Activated CD8-positive, alpha-beta memory T cell treated with anti-CD3 and anti-CD28 coated beads for 48 hours (primary cell): ENCODE measurements around the gene HOPX.
A peak's percentile ranks its signal among the peaks of the same experiment; 100 is the strongest.
"Not testable (repeated sequence)": the region's sequence is repeated elsewhere in the genome, so short reads cannot be mapped to it uniquely, and the experiment has no call there.

ENCODE experiments used
- DNase-seq, 3 experiments: peaks; one replicate each; pipeline ENCODE4 v3.0.0-alpha.2; 2020; ENCODE audit warnings: low read depth in 2 of 3, low spot score in 2 of 3

The HOPX gene

GRCh38 chr4:56655627-56656345 is 25.3 kb downstream of the HOPX start:
- peak in 1 of 3 experiments; percentile 40 for DNase-seq

GRCh38 chr4:56655209-56655626 is 25.9 kb downstream of the HOPX start:
- DNase-seq: peak in 1 of 3 experiments; percentile 40

GRCh38 chr4:56654238-56654632 is 26.9 kb downstream of the HOPX start:
- DNase-seq: no peak

GRCh38 chr4:56653461-56654237 is 27.4 kb downstream of the HOPX start:
- DNase-seq: no peak

GRCh38 chr4:56652196-56652595 is 28.9 kb downstream of the HOPX start:
- no peak for DNase-seq

- DNase-seq: no peak
These were observed 30.1 kb downstream of the HOPX start for GRCh38 chr4:56651056-56651350.

- no peak for DNase-seq
These were observed 30.6 kb downstream of the HOPX start for GRCh38 chr4:56650262-56651055.

- no peak for DNase-seq
These were observed 31.4 kb downstream of the HOPX start for GRCh38 chr4:56649445-56650261.

- no peak for DNase-seq
These were observed 32.3 kb downstream of the HOPX start for GRCh38 chr4:56648824-56649151.

GRCh38 chr4:56648021-56648823 is 32.9 kb downstream of the HOPX start:
- no peak for DNase-seq

- no peak for DNase-seq
These were observed 34.8 kb downstream of the HOPX start for GRCh38 chr4:56646341-56646740.

GRCh38 chr4:56643596-56643995 is 37.5 kb downstream of the HOPX start:
- no peak for DNase-seq

GRCh38 chr4:56641494-56642051 is 39.5 kb downstream of the HOPX start:
- DNase-seq: no peak

GRCh38 chr4:56640621-56641493 is 40.2 kb downstream of the HOPX start:
- no peak for DNase-seq

- no peak for DNase-seq
These were observed 43.3 kb downstream of the HOPX start for GRCh38 chr4:56637791-56638190.

GRCh38 chr4:56637154-56637553 is 43.9 kb downstream of the HOPX start:
- no peak for DNase-seq

GRCh38 chr4:56634954-56635353 is 46.1 kb downstream of the HOPX start:
- DNase-seq: not testable (repeated sequence)

- no peak for DNase-seq
These were observed 47.6 kb downstream of the HOPX start for GRCh38 chr4:56633486-56633885.
